Measurements from ENCODE around the gene ZWINT. TPM values are rescaled to one million over a fixed set of nuclear protein-coding genes. Genes with fewer than 3 reads are reported as not detected.

ZWINT gene
- total RNA-seq, 1 donor from 2014 or later, result 1.0 TPM

- Histone ChIP-seq H3K4me3 (no peak overlapping the region), H3K36me3 (no peaks in the 10 kb centered on the region), H3K9me3 (replicated peaks) (peaks cover 17% of the 10 kb centered on the region), H3K27ac (replicated peaks) (no peak overlapping the region), H3K27me3 (ENCODE audit: low read depth) (no peaks in the 10 kb centered on the region), H3K4me1 (no peaks in the 10 kb centered on the region)
- DNase-seq, result no peak
- intact Hi-C loops (cut with micrococcal nuclease), result no loop called here
- TF ChIP-seq CTCF (IDR thresholded peaks at IDR 0.05; ENCODE audit: borderline replicate concordance), result no peak
Measured at GRCh38 chr10:56316603-56317002, 44.5 kb downstream of the ZWINT start.

Data from left ventricle myocardium inferior (tissue), 1 donor.